ENCODE results near the gene OR2A25.

The OR2A25 gene

GRCh38 chr7:144085978-144086377 is 16.4 kb downstream of the OR2A25 start, which contains the start of gene OR2A12:
OR2A12 (plus strand) TSS chr7:144086278; CDS start chr7:144095108, 8,830 bp downstream.
- DNase-seq = no peak

- no peak for DNase-seq
Observed at GRCh38 chr7:144086730-144087129, 17.1 kb downstream of the OR2A25 start.

GRCh38 chr7:144087230-144087629 is 17.6 kb downstream of the OR2A25 start:
- DNase-seq = no peak

GRCh38 chr7:144090667-144091066 is 21.1 kb downstream of the OR2A25 start:
- no peak for DNase-seq

- no peak for DNase-seq
Observed at GRCh38 chr7:144098776-144099175, 29.2 kb downstream of the OR2A25 start.

GRCh38 chr7:144100607-144101006 is 31.0 kb downstream of the OR2A25 start:
- no peak for DNase-seq

GRCh38 chr7:144102041-144102440 is 32.4 kb downstream of the OR2A25 start:
- DNase-seq = no peak

- no peak for DNase-seq
Observed at GRCh38 chr7:144105211-144105610, 35.6 kb downstream of the OR2A25 start.

- DNase-seq = no peak
Observed at GRCh38 chr7:144109283-144109682, 39.7 kb downstream of the OR2A25 start, which contains the start of gene OR2A2. OR2A2 (plus strand) TSS chr7:144109583; CDS start chr7:144109583, 0 bp downstream.

GRCh38 chr7:144110272-144110671 is 40.7 kb downstream of the OR2A25 start:
- DNase-seq = no peak

- DNase-seq = no peak
Observed at GRCh38 chr7:144113651-144114050, 44.0 kb downstream of the OR2A25 start.

- DNase-seq = no peak
Observed at GRCh38 chr7:144118341-144118740, 48.7 kb downstream of the OR2A25 start.

- DNase-seq = no peak
Observed at GRCh38 chr7:144122876-144123275, 53.3 kb downstream of the OR2A25 start, which contains the start of gene OR2A14. OR2A14 (plus strand) TSS chr7:144123176; CDS start chr7:144129113, 5,937 bp downstream.
